ENCODE results near the gene NWD2.

DNA sequence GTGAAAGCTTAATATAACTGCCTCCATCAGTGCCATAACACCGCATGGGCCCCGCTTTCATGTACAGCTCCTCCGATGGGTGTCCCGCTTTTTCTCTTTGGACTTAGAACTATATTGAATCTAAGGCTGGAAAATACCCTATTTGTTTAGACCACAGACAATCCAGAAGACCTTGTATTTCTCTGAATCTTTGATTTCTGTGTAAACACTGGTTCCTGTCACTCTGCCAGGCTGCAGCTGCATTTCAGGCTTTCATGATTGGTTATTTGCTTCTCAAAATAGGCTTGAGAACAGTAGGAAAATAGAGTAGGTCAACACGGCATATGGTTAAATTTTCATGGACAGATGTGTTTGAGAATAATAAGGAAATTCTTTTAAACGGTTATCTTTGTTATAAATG, 80.0 kb downstream of the NWD2 start:
- no peak for TF ChIP-seq CTCF (conservative IDR thresholded peaks at IDR 0.05 in 1 of 2, IDR thresholded peaks at IDR 0.05 in 1 of 2; ENCODE audit: low read depth in 1 of 2, low read length in 2 of 2)
- no peak for TF ChIP-seq EZH2 (IDR thresholded peaks at IDR 0.05; ENCODE audit: low read length, missing control alignments)

Data from fibroblast of lung (primary cell).